ENCODE results near the gene AP1S2. TPM values are rescaled to one million over a fixed set of nuclear protein-coding genes. Genes with fewer than 3 reads are reported as not detected.

The AP1S2 gene
- 13.0 and 24.1 TPM in 2 replicates for total RNA-seq

DNA sequence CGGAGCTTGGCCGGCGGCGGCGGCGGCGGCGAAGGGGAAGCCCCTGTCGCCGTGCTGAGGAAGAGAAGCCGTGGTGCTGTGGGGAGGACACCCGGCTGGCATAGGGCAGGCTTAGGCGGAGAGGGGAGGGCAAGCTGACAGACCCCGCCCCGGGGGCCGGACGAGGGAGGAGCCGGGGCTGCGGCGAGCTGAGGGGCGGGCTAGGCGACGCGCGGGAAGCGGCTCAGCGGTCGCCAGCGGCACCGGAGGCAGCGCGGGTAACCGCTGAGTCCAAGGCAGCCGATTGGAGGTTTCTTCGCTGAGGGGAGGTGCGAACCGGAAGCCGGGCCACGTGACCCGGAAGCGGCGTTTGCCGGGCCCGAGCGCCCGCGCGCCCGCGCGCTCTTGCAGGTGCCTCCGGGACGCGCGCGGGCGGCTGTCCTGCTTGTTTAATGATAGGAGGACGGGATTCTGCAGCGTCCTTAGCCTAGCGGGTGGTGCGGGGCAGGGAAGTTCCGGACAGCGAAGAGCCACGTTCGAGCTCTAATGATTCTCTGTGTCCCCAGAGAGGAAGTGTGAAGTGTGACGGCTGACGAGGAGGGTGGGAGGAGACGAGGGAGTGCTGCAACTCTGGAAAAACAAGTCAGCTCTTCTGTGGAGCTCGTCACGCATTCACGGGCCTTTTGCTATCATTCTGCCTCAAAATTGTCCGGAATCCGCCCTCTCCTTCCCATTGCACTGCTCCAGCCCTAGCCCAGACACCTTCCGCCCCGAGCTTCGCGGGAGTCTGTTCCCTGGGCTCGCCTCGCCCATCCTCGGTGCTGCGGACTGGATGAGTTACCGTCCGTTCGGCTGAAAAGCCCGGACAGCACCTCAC, at the start of gene AP1S2:
Gene AP1S2, minus strand, starts transcription at position 102 of the 856 bp plus-strand sequence. CDS start 2,289 bp downstream, outside the sequence.

DNA sequence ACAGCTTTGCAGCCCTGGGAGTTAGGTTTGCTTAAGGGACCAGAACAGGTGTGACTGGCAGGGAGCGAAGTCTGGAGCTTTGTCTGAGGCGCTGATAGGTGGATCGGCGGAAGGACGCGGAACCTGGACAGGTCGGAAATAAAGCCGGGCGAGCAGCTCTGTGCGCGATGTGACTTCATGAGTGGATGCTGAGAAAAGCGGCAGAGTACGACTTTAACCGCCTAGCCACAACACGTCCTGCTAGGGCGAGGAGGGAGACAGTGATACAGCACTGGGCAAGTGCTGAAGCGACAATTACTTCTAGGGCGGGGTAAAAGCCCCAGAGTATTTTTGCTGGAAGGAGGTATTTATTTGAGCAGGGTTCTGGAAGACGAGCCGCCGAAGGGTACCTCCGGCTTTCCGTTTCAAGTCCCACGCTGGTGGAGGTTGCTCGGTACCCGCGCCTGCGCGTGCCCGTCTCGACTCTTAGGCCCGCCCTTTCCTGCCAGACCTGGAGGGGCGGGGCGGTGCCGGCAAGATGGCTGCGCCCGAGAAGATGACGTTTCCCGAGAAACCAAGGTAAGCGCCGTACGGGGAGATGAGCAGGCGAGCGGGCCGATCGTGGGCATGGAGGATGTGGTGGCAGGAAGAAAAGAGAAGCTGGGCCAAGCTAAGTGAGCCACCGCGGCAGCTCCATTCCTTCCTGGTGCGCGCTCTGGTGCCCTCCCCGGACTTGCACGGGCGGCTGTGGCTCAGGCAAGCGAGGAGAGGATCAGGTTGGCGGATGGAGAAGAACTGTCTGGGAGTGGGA, 64.4 kb downstream of the AP1S2 start, which contains the start of gene ZRSR2:
Gene ZRSR2, plus strand, starts transcription at position 506 of the 790 bp plus-strand sequence. Its CDS starts 12 bp downstream, at position 518.

Other genes with a start within 250 kb of the AP1S2 start
- 0.43 and 0.79 TPM in 2 replicates for gene CLTRN, start 190.0 kb downstream of the AP1S2 start, total RNA-seq
- gene CA5B, start 116.5 kb downstream of the AP1S2 start, total RNA-seq: 9.2 and 13.0 TPM in 2 replicates
- 2.7 and 2.9 TPM in 2 replicates for gene ZRSR2, start 64.3 kb downstream of the AP1S2 start, total RNA-seq